Stomach (tissue), 4 donors: ENCODE measurements around the gene EFCAB9.

Experiments used
- POLR2A ChIP-seq, 4 donors: fragments of 450-650 bp; IDR thresholded peaks; one replicate each; pipeline ENCODE4 v1.6.1; 2016; ENCODE audit warnings: antibody characterized with exemption in 4 of 4, control low read depth in 2 of 4, mild to moderate bottlenecking in 1 of 4, moderate library complexity in 1 of 4
- TF ChIP-seq, protein P1 (sequence below), 7 experiments: fragments of 450-650 bp in 4 of 7; fragments of 200-600 bp in 3 of 7; sonication (generic) in 3 of 7; IDR thresholded peaks; one replicate each; pipeline ENCODE4 v1.5.1; 2016 to 2019; ENCODE audit warnings: antibody characterized with exemption in 7 of 7, control low read depth in 2 of 7, mild to moderate bottlenecking in 1 of 7

DNA sequence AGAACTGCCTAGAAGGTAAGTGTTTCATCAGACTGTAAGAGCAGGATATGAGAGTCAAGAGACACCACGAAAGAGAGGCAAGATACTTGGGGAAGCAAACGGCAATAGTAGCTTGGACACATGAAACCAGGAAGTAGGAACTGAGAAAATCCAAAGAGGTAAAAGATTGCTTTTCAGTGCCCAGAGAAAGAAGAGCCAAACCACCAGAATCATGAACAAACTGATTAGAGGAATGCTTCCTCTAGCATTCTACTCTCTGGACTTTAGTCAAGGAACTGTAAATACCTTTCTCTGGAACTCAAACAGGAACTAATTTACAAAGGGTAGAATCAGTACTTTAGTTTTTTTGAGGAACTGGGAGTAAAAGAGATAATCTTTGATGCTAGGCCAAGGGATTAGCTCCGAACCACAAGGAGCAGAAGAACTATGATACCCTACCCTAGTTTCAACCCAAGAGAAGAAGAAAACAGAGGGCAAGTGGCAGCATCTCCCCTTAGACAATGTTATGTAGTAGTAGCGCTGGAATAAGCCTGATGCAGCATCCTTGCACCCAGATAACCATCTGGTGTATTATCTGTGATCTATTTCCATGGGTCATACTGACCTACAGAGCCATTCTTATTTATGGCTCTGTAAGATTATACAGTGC is 41.3 kb downstream of the EFCAB9 start:
- TF ChIP-seq, protein P1, sequence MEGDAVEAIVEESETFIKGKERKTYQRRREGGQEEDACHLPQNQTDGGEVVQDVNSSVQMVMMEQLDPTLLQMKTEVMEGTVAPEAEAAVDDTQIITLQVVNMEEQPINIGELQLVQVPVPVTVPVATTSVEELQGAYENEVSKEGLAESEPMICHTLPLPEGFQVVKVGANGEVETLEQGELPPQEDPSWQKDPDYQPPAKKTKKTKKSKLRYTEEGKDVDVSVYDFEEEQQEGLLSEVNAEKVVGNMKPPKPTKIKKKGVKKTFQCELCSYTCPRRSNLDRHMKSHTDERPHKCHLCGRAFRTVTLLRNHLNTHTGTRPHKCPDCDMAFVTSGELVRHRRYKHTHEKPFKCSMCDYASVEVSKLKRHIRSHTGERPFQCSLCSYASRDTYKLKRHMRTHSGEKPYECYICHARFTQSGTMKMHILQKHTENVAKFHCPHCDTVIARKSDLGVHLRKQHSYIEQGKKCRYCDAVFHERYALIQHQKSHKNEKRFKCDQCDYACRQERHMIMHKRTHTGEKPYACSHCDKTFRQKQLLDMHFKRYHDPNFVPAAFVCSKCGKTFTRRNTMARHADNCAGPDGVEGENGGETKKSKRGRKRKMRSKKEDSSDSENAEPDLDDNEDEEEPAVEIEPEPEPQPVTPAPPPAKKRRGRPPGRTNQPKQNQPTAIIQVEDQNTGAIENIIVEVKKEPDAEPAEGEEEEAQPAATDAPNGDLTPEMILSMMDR (IDR thresholded peaks at IDR 0.05), result no peak
- no peak for TF ChIP-seq POLR2A (IDR thresholded peaks at IDR 0.05)
